ENCODE data around the gene TMEM87B.

- TF ChIP-seq, protein P1, sequence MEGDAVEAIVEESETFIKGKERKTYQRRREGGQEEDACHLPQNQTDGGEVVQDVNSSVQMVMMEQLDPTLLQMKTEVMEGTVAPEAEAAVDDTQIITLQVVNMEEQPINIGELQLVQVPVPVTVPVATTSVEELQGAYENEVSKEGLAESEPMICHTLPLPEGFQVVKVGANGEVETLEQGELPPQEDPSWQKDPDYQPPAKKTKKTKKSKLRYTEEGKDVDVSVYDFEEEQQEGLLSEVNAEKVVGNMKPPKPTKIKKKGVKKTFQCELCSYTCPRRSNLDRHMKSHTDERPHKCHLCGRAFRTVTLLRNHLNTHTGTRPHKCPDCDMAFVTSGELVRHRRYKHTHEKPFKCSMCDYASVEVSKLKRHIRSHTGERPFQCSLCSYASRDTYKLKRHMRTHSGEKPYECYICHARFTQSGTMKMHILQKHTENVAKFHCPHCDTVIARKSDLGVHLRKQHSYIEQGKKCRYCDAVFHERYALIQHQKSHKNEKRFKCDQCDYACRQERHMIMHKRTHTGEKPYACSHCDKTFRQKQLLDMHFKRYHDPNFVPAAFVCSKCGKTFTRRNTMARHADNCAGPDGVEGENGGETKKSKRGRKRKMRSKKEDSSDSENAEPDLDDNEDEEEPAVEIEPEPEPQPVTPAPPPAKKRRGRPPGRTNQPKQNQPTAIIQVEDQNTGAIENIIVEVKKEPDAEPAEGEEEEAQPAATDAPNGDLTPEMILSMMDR (conservative IDR thresholded peaks at IDR 0.05): no peak
- TF ChIP-seq EZH2 (IDR thresholded peaks at IDR 0.05; ENCODE audit: low read depth): no peak
Observed at GRCh38 chr2:112162341-112162740, 107.3 kb downstream of the TMEM87B start.

Data from PC-9 (cell line).